HAP-1 (cell line): ENCODE measurements around the gene ERH.
A peak's percentile ranks its signal among the peaks of the same experiment; 100 is the strongest.
"Not testable (repeated sequence)": the region's sequence is repeated elsewhere in the genome, so short reads cannot be mapped to it uniquely, and the experiment has no call there.

Source experiments
- DNase-seq, 2 experiments: peaks; one replicate each; pipeline ENCODE4 v3.0.0-alpha.2; 2016 to 2020; ENCODE audit warnings: low spot score in 2 of 2
- H3K27me3 ChIP-seq: fragments of 250-450 bp; sonication (Bioruptor Pico); 2 replicates; pipeline ENCODE4 v1.5.1; 2020; ENCODE audit warnings: low read depth, mild to moderate bottlenecking, moderate library complexity
- H3K36me3 ChIP-seq: fragments of 250-450 bp; sonication (Bioruptor Pico); replicated peaks from 2 replicates; pipeline ENCODE4 v1.5.1; 2020; ENCODE audit warnings: mild to moderate bottlenecking
- H3K4me1 ChIP-seq: fragments of 250-450 bp; sonication (Bioruptor Pico); 2 replicates; pipeline ENCODE4 v1.5.1; 2020; ENCODE audit warnings: mild to moderate bottlenecking
- H3K4me3 ChIP-seq: fragments of 250-450 bp; sonication (Bioruptor Pico); 2 replicates; pipeline ENCODE4 v1.5.1; 2020; ENCODE audit warnings: mild to moderate bottlenecking, moderate library complexity
- H3K9me3 ChIP-seq: fragments of 250-450 bp; sonication (Bioruptor Pico); 2 replicates; pipeline ENCODE4 v1.5.1; 2020; ENCODE audit warnings: mild to moderate bottlenecking, moderate library complexity
- in situ Hi-C: fragments of 300-500 bp; cut with MboI; formaldehyde crosslinking; loops from 3 replicates; pipeline ENCODE4 v1.14.3; 2020; ENCODE audit warnings: low sequenced_read_pairs, inconsistent platforms, mixed read lengths

ERH gene

GRCh38 chr14:69398053-69398817 lies at the start of gene ERH, which contains the start of gene SLC39A9:
TSS of gene ERH (minus strand) at chr14:69398299. CDS start at chr14:69398233, 66 bp downstream.
TSS of gene SLC39A9 (plus strand) at chr14:69398692. CDS start at chr14:69399370, 678 bp downstream.
- H3K36me3 ChIP-seq: peaks cover 37% of the 10 kb centered on the region
- no peaks in the 10 kb centered on the region for H3K27me3 ChIP-seq
- H3K4me1 ChIP-seq: peaks cover 25% of the 10 kb centered on the region
- in situ Hi-C loops: no loop called here
- peak; percentile 93 to 95 for DNase-seq
- peak within 1 kb of the TSS; percentile 80 for H3K4me3 ChIP-seq
- H3K9me3 ChIP-seq: no peaks in the 10 kb centered on the region

DNA sequence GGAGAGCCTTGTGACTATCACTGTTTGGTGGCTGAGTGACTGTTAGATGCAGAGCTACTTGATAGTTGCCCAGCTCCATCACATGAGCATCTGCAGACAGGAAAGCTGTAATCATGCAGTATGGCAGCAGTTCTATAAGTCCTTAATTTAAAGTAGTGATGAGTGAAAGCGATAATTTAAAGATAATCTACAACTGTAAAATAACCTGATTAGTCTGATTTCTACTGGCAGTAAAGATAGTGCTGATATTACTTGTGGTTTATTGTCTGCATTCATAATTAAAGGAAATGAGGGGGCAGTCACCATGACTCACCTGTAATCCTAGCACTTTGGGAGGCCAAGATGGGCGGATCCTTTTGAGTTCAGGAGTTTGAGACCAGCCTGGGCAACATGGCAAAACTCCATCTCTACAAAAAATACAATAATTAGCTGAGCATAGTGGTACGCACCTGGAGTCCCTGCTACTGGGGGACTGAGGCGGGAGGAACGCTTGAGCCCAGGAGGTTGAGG lies 45.3 kb upstream of the ERH start:
- no peak for DNase-seq
- in situ Hi-C loops: no loop called here
- no peaks in the 10 kb centered on the region for H3K27me3 ChIP-seq
- H3K9me3 ChIP-seq: no peaks in the 10 kb centered on the region
- H3K36me3 ChIP-seq: no peaks in the 10 kb centered on the region
- H3K4me3 ChIP-seq: no peak overlapping the region
- no peaks in the 10 kb centered on the region for H3K4me1 ChIP-seq

GRCh38 chr14:69441948-69442347 lies 43.8 kb upstream of the ERH start:
- H3K4me3 ChIP-seq: no peak overlapping the region
- in situ Hi-C loops: no loop called here
- no peaks in the 10 kb centered on the region for H3K36me3 ChIP-seq
- no peak for DNase-seq
- no peaks in the 10 kb centered on the region for H3K9me3 ChIP-seq
- no peaks in the 10 kb centered on the region for H3K4me1 ChIP-seq
- H3K27me3 ChIP-seq: no peaks in the 10 kb centered on the region

DNA sequence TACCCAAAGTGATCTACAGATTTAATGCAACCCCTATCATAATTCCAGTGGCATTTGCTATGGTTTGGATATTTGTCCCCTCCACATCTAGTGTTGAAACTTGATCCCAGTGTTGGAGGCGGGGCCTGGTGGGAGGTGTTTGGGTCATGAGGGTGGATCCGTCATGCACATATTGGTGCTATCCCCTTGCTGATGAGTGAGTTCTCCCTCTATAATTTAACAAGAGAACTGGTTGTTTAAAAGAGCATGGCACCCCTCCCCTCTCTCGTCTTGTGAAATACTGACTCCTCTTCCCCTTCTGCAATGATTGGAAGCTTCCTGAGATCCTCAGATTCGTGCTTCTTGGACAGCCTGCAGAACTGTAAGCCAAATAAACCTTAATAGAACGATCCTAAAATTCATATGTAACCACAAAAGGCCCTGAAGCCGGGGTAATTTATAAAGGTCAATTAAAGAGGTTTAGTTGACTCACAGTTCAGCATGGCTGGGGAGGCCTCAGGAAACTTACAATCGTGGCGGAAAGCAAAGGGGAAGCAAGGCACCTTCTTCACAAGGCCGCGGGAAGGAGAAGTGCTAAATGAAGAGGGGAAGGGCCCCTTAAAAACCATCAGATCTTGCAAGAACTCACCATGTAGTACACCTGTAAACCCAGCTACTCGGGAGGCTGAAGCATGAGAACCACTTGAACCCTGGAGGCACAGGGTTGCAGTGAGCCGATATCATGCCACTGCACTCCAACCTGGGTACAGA lies 41.6 kb upstream of the ERH start:
- Histone ChIP-seq H3K4me3 (no peak overlapping the region), H3K9me3 (no peaks in the 10 kb centered on the region), H3K27me3 (no peaks in the 10 kb centered on the region), H3K4me1 (0 out of 2 replicates have a peak, but pooled peaks cover 2% of the 10 kb centered on the region), H3K36me3 (no peaks in the 10 kb centered on the region)
- in situ Hi-C loops: no loop called here
- DNase-seq: peak in 1 of 2 experiments; percentile 37

DNA sequence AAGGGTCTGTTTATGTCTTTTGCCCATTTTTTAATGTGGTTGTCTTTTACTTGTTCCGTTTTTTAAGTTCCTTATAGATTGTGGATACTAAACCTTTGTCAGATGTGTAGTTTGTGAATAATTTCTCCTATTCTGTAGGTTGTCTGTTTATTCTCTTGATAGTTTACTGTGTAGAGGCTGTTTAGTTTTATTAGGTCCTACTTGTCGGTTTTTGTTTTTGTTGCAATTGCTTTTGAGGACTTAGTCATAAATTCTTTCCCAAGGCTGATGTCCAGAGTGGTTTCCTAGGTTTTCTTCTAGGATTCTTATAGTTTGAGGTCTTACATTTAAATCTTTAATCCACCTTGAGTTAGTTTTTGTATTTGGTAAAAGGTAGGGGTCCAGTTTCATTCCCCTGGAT lies 34.3 kb upstream of the ERH start:
- Histone ChIP-seq H3K9me3 (no peaks in the 10 kb centered on the region), H3K27me3 (no peaks in the 10 kb centered on the region), H3K4me1 (0 out of 2 replicates have a peak, but pooled peaks cover 2% of the 10 kb centered on the region), H3K36me3 (0 out of 2 replicates have a peak, but pooled peaks cover 3% of the 10 kb centered on the region), H3K4me3 (no peak overlapping the region)
- DNase-seq: no peak
- in situ Hi-C loops: no loop called here

DNA sequence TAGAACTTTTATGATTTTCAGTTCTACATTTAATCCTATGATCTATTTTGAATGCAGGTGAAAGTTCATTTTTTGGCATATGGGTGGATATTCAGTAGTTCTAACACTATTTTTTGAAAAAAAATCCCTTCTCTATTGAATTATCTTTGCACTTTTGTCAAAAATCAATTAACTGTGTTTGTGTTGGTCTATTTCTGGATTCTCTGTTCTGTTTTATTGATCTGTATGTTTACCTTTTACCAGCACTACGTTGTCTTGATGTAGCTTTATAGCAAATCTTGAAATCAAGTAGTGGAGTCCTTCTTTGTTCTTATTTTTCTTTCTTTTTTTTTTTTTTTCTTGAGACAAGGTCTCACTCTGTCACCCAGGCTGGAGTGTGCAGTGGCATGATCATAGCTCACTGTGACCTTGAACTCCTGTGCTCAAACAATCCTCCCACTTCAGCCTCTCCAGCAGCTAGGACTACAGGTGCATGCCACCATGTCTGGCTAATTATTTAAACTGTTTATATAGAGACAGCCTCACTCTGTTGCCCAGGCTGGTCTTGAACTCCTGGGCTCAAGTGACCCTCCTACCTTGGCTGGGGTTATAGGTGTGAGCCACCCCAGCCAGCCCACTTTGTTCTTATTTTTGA lies 32.3 kb upstream of the ERH start:
- in situ Hi-C loops: no loop called here
- H3K27me3 ChIP-seq: no peaks in the 10 kb centered on the region
- peaks cover 16% of the 10 kb centered on the region for H3K36me3 ChIP-seq
- no peaks in the 10 kb centered on the region for H3K9me3 ChIP-seq
- no peak for DNase-seq
- no peaks in the 10 kb centered on the region for H3K4me1 ChIP-seq
- no peak overlapping the region for H3K4me3 ChIP-seq

DNA sequence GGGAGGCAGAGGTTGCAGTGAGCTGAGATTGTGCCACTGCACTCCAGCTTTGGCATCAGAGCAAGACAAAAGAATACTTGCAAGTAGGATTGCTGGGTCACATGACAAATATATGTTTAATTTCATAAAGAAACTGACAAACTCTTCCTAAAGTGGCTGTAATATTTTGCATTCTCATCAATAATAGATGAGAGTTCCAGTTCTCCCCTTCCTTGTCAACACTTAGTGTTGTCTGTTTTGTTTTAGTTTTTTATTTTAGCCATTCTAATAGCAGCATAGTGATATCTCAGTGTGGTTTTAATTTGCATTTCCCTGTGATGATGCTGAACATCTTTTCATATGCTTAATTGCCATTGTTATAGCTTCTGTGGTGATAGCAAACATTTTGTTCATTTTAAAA lies 31.5 kb upstream of the ERH start:
- in situ Hi-C loops: no loop called here

DNA sequence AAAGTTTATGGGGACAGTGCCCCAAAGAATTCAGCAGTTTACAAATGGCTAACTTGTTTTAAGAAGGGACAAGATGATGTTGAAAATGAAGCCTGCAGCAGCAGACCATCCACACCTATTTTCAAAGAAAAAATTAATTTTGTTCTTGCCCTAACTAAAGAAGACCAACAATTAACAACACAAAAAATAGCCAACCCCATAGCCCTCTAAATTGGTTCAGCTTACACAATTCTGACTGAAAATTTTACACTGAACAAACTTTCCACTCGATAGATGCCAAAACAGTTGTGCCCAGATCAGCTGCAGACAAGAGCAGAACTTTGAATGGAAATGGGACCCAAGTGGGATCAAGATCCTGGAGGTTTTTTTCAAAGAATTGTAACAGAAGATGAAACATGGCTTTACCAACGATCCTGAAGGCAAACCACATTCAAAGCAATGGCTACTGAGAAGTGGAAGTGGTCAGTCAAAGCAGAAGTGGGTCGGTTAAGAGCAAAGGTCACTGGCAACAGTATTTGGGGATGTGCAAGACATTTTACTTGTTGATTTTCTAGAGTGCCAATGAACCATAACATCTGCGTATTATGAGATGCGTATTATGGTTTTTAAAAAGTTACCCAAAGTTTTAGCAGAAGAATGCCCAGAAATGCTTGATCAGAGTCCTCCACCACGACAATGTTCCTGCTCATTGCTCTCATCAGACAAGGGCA lies 30.3 kb upstream of the ERH start:
- no peaks in the 10 kb centered on the region for H3K4me1 ChIP-seq
- no peak for DNase-seq
- in situ Hi-C loops: no loop called here
- no peaks in the 10 kb centered on the region for H3K27me3 ChIP-seq
- no peaks in the 10 kb centered on the region for H3K9me3 ChIP-seq
- H3K36me3 ChIP-seq: peaks cover 21% of the 10 kb centered on the region
- H3K4me3 ChIP-seq: no peak overlapping the region

More for the DNA sequence above, 31.5 kb upstream of the ERH start:
- Histone ChIP-seq H3K4me3 (no peak overlapping the region), H3K4me1 (no peaks in the 10 kb centered on the region), H3K36me3 (peaks cover 16% of the 10 kb centered on the region), H3K9me3 (no peaks in the 10 kb centered on the region), H3K27me3 (no peaks in the 10 kb centered on the region)
- no peak for DNase-seq

- Histone ChIP-seq H3K9me3 (no peaks in the 10 kb centered on the region), H3K27me3 (no peaks in the 10 kb centered on the region), H3K36me3 (peaks cover 21% of the 10 kb centered on the region), H3K4me3 (no peak overlapping the region), H3K4me1 (no peaks in the 10 kb centered on the region)
- DNase-seq: no peak
- in situ Hi-C loops: no loop called here
These were observed 29.5 kb upstream of the ERH start for GRCh38 chr14:69427596-69427995.

DNA sequence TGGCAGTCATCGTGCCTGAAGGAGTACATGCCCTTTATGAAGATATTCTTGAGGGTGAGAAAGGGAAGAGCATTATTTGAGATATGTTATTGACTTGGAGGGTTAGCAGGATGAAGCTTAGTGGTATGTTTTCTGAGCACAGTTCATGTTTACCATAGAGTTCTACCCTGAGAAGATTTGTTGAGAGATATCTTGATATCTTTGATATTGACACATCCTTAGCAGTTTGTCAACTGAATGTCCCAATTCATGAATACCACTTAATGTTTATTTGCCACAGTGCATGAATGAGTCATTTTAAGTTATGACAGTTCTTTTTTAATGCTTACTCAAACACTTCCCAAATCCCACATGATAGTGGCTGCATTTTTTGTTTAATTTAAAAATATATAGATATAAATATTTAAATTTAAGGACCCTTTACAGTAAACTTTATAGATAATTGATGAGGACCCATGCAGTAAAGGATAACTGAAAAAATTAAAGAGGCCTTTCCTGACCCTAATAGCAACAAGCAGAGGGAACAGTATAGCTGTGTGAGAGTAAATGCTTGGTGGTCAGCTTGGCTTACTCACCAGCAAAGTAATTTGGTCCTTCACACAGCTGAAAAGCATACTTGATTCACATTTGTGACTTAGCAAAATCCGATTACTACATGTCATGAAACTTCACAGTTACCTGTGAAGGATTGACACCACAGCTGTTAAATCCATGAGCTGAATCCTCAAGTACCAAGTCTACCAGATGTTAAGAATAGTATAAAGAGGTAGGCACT lies 26.2 kb upstream of the ERH start:
- Histone ChIP-seq H3K27me3 (no peaks in the 10 kb centered on the region), H3K36me3 (peaks cover 21% of the 10 kb centered on the region), H3K4me3 (no peak overlapping the region), H3K4me1 (no peaks in the 10 kb centered on the region), H3K9me3 (no peaks in the 10 kb centered on the region)
- no peak for DNase-seq
- in situ Hi-C loops: no loop called here

DNA sequence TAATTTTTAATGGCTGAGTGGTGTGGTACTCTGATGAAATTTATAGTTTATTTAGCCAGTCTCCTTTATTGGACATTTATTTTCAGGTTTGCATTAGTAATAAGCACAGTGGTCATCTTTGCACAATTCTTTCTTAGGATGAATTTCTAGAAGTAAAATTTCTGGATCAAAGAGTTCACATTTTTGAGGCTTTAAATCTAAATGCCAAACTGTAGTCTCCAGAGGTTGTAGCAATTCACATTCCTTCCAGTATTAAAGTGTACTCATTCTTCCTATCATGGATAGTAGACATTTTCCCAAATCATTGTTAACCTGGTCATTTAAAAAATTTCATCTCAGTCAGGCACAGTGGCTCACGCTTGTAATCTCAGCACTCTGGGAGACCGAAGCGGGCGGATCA lies 25.2 kb upstream of the ERH start:
- Histone ChIP-seq H3K36me3 (peaks cover 21% of the 10 kb centered on the region), H3K27me3 (no peaks in the 10 kb centered on the region), H3K9me3 (no peaks in the 10 kb centered on the region), H3K4me3 (no peak overlapping the region), H3K4me1 (no peaks in the 10 kb centered on the region)
- in situ Hi-C loops: no loop called here
- DNase-seq: no peak

GRCh38 chr14:69416087-69416486 lies 18.0 kb upstream of the ERH start:
- H3K4me1 ChIP-seq, H3K27me3 ChIP-seq, DNase-seq, H3K9me3 ChIP-seq, H3K36me3 ChIP-seq, in situ Hi-C loops, H3K4me3 ChIP-seq: not testable (repeated sequence)

- no peaks in the 10 kb centered on the region for H3K4me1 ChIP-seq
- no peak overlapping the region for H3K4me3 ChIP-seq
- H3K27me3 ChIP-seq: no peaks in the 10 kb centered on the region
- DNase-seq: no peak
- in situ Hi-C loops: no loop called here
- H3K36me3 ChIP-seq: no peaks in the 10 kb centered on the region
- peaks cover 5% of the 10 kb centered on the region for H3K9me3 ChIP-seq
These were observed 15.4 kb upstream of the ERH start for GRCh38 chr14:69413483-69413882.
